Subcutaneous adipose tissue (tissue), 4 donors: ENCODE data around the gene MTHFD2. TPM values are rescaled to one million over a fixed set of nuclear protein-coding genes. Genes with fewer than 3 reads are reported as not detected.

Experiments used
- total RNA-seq, 4 donors: library from RNA; depleted of rRNA; stranded (reverse); fragments of >200 nt; gene quantifications; one replicate each; pipeline ENCODE4 v1.1.0, GENCODE V29; 2016
- TF ChIP-seq, protein P1 (sequence below): fragments of 450-650 bp; IDR thresholded peaks from one replicate; pipeline ENCODE4 v1.5.1; 2016; ENCODE audit warnings: low read depth, mild to moderate bottlenecking, control low read depth, antibody characterized with exemption, moderate library complexity

MTHFD2 gene
- total RNA-seq, 4 donors from 2014 or later = 40.7 to 96.4 (median 70.0) TPM

- TF ChIP-seq, protein P1, sequence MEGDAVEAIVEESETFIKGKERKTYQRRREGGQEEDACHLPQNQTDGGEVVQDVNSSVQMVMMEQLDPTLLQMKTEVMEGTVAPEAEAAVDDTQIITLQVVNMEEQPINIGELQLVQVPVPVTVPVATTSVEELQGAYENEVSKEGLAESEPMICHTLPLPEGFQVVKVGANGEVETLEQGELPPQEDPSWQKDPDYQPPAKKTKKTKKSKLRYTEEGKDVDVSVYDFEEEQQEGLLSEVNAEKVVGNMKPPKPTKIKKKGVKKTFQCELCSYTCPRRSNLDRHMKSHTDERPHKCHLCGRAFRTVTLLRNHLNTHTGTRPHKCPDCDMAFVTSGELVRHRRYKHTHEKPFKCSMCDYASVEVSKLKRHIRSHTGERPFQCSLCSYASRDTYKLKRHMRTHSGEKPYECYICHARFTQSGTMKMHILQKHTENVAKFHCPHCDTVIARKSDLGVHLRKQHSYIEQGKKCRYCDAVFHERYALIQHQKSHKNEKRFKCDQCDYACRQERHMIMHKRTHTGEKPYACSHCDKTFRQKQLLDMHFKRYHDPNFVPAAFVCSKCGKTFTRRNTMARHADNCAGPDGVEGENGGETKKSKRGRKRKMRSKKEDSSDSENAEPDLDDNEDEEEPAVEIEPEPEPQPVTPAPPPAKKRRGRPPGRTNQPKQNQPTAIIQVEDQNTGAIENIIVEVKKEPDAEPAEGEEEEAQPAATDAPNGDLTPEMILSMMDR = no peak
These were observed 12.4 kb upstream of the MTHFD2 start for GRCh38 chr2:74186038-74186437.

DNA sequence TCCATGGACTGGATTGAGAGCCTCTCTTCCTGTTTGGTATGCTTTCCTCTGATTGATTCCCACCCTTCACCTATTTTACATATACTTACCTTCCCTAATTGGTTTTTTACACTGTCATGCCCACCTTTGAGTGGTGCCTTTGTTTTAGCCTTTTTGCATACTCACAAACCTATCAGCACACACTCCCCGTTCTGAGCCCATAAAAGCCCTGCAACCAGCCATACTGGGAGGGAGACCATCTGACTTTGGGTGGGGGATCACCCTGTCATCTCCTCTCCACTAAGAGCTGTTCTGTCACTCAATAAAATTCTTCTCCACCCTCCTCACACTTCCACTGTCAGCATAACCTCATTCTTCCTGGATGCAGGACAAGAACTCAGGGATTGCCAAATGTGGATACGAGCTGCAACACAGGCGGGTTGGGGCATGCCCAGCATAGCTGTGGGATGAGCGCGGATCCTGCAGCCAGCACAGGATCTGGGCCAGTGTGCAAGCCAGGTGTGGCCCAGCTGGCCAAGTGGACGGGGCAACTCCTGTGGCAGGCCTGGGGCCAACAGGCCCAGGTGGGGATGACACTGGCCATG is 10.3 kb upstream of the MTHFD2 start:
- TF ChIP-seq, protein P1 = no peak

DNA sequence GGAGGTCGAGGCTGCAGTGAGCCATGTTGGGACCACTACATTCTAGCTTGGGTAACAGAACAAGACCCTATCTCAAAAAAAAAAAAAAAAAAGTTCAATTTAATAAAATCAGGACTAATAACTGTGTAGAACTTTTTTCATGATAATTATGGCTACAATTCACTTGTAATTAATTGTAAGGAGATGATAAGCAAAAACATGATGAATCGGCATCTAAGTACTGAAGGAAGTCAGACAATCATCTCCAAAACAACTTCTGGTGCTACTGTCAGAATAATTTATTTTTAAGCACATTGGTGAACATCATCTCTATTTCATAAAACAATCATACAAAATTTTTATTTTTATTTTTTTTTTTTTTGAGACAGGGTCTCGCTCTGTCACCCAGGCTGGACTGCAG is 9.7 kb upstream of the MTHFD2 start:
- TF ChIP-seq, protein P1 = no peak

DNA sequence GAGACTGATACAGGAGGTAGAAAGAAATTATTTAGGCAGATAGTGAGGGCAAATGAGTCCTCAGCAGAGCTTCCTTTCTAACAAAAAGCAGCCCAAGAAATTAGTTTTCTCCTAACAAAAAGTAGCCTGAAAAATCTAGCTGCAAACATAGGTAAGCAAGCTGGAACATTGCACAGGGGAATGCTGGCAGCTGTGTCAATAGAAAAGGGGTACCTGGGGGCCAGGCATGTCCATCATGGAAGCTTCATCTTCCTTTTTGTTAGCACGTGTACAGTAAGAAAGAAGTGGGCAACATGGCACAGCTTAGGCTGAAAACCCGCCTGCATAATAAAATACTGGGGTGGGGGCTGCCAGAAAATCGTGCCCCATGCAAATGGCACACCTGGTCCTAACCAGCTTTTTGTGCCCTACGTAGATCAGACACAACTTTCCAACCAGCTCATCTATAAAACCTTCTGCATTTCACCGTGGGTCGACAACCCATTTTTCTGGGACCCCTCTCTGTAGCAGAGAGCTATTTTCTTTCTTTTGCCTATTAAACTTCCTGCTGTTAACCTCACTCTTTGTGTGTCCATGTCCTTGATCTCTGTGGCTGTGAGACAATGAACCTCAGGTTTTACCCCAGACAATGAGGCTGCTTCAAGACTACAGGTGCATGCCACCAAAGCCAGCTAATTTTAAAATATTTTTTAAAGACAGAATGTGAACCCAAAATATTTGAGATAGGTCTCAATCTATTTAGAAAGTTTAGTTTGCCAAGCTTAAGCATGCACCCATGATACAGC is 6.6 kb upstream of the MTHFD2 start:
- TF ChIP-seq, protein P1 = no peak

GRCh38 chr2:74194799-74195198 is 3.6 kb upstream of the MTHFD2 start:
- TF ChIP-seq, protein P1 = no peak

DNA sequence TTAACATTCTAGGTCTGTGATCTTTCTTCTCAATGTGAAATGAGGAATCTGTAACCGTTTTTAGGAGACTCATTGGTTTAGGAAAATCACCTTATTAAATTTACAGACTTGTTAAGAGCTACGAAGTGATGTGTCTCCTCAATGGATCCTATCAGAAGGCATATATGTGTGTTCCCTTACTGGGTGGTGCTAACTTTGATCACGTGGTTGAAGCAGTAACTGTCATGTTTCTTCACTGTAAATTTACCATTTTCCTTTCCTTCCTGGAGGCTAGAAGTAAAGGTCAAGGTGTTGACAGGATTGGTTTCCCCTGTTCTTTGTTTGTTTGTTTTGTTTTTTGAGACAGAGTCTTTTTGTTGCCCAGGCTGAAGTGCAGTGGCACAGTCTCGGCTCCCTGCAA is 1.4 kb upstream of the MTHFD2 start:
- TF ChIP-seq, protein P1 = no peak

- TF ChIP-seq, protein P1 = no peak
These were observed 373 bp upstream of the MTHFD2 start for GRCh38 chr2:74198023-74198460.
